GM19438 (cell line): ENCODE results near the gene COX11.

ENCODE experiments used
- ATAC-seq: cut with Tn5 transposase; IDR thresholded peaks from one replicate; pipeline ENCODE4 v1.9.1; 2021; ENCODE audit warnings: low read depth; ENCODE audit not compliant: unreplicated experiment

The COX11 gene

DNA sequence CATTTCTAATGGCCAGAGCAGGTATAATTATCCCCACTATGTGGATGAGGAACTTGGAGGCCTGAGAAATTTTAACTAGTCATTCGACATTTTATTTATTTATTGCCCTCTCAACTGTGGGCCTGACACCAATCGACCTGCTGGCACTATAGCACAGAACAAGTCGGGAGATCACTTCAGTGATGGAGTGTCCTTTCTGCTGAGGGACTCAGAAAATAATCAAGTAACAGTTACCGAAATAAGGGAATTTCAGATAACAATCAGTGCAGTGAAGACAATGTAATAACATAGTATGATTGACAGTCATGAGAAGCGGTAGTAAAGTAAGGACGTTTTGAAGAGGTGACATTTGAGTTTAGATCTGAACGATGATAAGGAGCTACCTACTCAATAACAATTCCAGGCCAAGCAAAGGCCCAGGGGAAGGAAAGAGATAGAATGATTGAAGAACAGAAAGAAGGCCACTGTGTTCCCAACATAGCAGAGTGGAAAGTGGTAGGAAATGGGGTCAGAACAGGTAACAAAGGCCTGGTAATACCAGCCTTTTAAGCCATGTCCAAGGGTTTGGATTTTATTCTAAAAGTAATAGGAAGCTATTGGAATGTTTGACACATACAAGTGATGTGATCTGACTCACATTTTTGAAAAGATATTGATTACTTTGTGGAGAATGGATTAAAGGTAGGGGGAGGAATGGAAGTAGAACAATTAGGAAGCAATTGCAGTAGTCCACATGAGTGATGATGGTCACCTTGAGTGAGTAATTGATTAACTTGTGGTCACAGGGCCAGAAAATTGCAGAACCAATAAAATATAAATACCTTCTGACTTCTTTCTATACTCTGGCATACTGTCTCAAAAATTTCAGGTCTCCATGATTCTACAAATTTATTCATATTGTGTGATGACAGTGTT, 1.5 kb upstream of the COX11 start:
- no peak for ATAC-seq

DNA sequence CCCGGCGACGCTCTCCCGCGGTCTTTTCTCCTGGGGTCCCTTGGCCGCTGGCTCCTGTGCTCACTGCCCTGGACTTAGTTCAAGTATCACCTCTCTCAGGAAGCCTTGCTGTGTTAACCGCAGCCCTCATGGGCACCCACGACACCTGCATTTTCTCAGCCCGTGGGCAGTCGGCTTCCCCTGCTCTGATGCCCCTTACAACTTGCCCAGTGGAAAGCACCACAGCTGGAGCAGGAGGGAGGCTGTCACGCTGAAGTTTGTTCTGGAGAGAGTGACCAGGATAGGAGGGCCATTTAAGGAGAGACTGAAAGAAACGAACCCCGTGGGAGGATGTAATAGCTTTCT, 506 bp upstream of the COX11 start:
- peak; percentile 30 for ATAC-seq

DNA sequence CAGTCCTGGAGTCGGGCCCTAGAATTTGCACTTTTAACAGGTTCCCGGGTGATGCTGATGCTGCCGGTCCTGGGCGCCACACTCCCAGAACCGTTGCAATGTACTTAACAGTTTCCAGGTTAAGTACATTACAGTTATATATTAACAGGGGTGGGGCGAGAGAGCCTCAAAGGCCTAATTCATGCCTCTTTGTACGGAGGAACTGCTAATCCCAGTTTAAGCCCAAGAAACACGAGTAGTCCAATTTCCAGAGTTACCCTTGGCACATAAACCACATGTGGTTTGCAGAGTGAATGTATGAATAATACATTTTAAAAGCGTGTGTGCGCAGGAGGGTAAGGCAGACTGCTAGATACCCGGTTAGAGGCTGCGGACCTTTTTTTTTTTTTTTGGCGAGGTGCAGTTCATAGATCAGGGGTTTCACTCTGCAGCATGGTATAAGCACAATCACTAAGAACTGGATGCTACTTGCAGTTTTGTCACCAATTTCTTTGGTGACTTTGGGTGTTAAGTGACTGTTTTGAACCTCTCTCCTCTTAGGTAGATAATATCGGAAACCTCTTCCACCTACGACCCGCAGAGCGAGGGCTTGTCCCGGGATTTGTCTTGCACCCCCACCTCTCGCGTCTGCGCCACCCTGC, 713 bp downstream of the COX11 start:
- ATAC-seq = peak; percentile 13

DNA sequence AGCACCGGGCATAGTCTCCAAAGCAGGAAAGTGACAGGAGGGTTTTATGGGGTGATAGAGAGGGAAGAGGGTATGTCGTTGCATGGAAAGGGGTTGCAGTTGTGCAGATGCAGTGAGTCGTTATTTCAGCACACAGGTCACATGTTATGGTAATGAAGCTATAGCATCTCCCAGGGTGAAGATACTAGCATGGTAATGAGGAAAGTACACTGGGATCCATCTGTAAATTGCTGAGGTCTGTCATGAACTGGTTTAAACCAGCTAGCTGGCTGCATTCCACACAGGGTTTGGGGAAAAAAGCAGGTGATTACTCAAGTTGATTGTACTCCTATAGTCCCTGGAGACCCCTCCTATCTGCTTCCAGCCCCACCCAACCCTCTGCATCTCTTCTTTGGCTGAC, 11.7 kb downstream of the COX11 start:
- no peak for ATAC-seq

DNA sequence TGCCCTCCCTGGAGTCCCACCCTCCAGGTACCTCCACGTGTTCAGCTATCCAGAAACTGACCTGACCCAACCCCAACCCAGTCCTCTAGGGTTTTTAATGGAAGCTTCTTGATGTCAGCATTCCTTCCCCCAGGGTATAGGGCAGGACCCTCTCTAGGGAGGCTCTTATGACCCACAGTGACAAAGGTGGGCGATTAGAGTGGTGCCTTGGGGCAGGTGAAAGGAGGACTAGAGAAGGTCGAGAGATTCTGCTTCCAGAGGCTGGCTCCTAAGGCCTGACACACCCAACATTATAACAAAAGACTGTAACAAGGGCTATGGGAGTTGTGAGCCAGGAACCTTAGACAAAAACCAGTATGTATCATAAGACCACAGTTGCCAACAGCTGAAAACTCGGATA, 17.2 kb downstream of the COX11 start:
- no peak for ATAC-seq

DNA sequence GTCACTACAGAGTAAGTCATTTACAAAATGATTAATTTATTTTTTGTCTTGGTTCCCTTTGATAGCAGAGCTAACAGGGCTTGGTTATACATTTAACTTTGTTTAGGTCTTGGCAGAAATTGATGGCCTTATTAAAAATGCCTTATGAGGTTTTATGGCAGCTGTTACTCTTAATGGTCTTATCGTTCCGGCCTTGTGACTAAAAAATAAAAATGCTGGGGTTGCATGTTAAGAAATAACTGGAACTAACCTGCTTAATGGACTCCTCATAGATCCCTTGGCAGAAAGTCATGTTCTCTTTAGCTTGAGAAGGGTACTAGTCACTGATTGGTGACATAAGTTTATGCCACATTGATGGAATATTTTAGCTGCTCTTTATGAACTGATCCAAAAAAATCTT, 18.3 kb downstream of the COX11 start:
- no peak for ATAC-seq

DNA sequence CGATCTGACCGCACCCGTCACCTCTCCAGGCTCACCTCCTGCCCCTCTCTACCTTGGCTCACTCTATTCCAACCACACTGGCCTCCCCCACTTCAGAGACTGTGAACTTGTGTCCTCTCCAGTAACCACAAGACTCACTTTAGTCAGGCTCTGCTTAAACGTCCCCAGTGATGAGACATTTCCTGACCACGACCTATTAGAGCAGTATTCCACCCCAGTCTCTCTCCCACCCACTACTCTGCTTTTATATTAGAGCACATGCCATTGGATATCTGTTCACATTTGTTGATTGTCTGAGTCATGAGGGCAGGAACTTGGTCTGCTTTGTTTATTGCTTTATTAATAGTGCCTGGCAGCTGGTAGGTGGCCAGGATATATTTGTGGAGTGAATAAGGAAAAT, 20.1 kb downstream of the COX11 start:
- no peak for ATAC-seq

DNA sequence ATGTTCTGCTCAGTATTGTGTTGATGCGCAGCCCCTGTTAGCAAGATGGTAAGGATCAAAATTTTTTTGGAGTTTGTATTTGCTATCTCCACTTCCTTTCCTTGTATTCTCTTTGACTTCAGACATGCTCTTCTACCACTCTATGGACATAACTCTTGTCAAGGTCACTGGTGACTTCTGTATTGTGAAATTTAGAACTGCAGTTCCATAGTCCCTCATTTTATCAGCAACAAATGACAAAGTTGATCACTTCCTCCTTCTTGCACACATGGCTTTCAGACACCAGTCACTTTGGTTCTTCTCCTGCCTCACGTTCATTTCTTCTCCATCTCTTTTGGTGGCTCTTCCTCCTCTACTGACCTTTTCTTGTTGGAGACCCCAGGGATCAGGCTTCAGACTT, 21.1 kb downstream of the COX11 start:
- no peak for ATAC-seq

DNA sequence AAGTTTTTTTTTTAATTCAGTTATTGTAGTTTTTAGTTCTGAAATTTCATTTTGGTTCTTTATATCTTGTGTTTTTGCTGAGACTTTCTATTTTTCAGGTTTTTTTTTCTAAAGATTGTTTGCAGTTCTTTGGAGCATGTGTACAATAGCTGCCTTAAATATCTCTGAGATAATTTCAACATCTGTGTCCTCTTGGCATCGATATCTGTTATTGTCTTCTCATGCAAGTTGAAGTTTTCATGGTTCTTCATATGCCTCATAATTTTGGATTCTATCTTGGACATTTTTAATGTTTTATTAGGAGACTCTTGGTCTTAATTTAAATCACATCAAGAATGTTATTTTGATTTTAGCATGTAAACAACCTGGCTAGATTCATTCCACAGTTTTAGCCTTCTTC, 22.8 kb downstream of the COX11 start:
- no peak for ATAC-seq

DNA sequence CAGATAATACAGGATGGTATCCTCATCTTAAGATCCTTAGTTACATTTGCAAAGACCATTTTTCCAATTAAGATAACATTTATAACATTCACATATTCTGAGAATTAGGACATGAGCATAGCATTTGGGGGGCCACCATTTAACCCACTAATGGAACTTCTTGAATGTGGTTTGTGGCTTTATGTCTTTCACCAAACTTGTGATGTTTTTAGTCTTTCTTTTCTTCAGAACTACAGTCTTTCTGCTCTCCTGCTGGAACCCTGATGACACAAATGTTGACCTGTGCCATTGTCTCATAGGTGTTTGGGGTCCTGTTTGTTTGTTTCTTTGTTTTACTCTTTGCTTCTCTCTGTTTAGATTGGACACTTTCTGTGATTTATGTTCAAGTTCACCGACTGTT, 23.2 kb downstream of the COX11 start:
- no peak for ATAC-seq

DNA sequence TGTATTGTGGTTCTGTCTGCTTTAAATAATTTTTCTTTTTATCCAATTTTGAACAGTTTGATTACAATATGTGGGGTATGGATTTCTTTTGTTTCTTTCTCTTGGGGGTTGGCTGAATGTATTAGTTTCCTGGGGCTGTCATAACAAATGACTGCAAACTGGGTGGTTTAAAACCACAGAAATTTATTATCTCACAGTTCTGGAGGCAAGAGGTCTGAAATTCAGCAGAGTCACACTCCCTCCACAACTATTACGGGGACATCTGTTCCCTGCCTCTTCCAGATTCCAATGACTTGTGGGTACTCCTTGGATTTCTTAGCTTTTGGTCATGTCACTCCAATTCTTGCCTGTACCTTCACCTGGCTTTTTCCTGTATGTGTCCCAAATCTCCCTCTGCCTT, 23.7 kb downstream of the COX11 start:
- no peak for ATAC-seq

DNA sequence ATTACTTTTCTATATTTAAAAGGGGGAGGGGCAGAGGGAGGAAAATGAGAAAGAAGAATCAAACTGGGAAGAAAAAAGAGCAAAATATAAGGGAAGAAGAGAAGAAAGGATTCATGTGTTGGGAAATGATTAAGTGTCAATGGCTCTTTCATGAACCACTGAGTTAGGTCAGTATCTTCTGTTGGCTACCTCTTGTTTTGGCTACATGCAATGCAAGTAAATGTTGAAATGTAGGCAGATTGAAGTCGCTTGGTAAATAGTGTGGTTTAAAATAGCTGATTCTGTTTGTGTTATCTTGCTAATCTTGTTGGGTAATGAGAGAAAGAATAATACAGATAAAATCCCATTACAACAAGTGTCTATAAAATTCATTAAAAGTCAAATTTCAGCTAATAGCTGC, 27.2 kb downstream of the COX11 start:
- no peak for ATAC-seq

DNA sequence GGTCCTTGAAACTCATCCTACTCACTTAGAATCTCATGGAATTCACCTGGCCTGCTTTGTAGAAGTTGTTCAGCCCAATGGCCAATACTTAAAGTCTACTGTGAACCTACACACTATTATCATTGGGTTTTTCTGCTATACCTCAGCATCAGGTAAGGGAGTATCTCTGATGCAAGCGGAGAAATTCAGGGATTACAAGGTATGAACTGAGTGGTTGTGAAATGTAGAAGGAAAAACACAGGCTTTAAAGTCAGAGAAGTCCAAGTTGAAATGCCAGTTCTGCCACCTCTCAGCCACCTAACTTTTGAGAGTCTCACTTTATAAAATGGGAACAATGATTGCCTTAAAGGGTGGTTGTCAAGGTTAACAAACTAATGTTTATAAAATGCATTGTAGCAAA, 31.0 kb downstream of the COX11 start:
- no peak for ATAC-seq

DNA sequence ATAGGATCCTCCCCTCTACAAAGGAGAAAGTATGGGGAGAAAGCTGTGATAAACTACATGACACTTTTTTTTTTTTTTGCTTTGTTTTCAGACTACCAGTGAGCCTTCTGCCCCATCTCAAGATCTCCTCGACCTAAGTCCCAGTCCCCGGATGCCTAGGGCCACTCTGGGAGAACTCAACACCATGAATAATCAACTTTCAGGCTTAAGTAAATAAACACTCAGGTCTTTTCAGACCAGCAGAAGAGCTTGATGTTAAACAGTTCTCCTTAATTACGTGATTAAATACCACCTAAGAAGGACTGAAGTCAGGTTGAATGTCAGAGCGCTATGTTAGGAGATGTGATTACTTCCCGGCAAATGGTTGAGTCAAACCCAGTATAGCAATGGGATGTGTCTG, 31.4 kb downstream of the COX11 start:
- no peak for ATAC-seq

DNA sequence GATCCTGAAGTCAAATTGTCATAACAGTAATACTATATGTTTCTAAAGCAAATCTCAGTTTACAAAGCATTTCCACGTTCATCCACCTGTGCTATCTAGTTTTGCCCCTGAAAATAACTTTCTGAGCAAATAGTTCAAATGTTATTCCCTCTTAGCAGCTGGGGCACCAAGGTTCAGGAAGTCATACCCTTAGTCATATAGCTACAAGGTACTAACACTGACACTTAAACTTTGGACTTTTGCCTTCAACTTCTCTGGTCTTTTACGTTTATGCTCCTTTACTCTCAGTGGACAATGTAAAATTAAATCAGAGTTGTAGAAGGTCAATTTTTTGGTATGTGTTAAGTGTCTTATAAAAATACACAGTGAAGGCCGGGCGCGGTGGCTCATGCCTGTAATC, 33.0 kb downstream of the COX11 start:
- ATAC-seq = no peak

DNA sequence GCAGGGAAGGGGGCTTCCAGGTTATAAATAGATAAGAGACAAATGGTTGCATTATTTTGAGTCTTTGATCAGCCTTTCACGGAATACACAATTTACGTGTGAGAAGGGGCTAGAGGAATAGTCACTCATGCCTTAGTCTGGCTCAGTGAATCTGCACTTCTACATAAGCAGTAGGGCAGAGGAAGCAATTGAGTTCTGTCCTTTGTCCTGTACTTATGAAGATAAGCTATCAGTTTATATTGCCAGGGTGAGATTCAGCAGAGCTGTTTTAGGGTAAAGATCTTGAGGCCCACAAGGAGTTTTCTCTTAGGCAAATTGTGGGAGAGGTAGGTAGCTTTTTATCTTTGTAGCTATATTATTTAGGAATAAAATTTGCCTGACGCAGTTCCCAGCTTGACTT, 34.5 kb downstream of the COX11 start:
- ATAC-seq = no peak

DNA sequence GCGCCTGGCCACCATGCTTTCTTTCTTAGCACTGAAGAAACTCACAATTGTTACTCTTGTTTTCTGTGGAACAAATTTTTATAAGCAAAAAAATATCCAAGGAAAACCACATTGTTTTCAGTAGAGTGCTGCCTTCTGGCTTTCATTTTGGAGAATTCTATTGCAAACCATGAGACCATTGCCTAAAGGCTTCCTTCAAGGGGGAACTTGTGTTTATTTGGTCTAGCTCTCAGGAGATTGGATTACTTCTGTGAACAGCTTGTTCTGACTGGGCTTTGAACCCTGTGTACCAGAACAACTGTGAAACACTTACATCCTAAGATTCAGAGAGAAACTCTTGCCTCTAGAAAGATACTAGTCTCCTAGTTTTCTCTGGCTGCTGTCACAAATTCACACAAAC, 35.7 kb downstream of the COX11 start:
- no peak for ATAC-seq

DNA sequence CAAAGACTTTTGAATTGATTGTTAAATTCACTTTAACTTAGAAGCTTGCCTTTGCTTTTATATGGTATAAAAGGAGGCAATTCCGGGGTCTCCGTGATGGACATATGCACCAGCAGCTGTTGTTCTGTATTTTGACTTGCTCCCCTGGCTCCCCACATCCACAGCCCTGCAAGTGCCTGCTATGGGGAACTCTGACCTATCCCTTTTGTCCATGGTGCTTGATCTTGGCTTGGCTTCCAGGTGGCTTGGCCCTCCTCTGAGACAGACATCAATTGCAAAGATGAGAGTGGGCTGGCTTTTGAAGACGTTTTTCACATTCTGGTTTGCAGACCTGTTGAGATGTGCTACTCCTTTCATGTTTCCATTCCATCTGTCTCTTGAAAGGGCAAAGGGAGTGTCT, 40.9 kb downstream of the COX11 start:
- ATAC-seq = no peak

DNA sequence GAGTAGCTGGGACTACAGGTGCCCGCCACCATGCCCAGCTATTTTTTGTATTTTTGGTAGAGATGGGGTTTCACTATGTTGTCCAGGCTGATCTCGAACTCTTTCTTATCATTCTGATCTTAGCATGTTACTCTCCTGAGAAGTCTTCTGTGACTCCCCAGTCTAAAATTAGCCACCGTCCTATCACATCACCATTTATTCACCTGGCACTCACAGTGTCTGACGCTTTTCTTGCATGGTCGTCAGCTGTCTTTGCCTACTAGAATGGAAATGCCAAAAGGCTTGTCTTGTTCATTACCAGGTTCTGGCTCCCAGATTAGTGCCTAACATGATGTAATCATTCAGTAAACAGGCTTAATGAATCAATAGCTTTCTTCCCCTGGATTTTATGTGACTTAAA, 44.0 kb downstream of the COX11 start:
- no peak for ATAC-seq

DNA sequence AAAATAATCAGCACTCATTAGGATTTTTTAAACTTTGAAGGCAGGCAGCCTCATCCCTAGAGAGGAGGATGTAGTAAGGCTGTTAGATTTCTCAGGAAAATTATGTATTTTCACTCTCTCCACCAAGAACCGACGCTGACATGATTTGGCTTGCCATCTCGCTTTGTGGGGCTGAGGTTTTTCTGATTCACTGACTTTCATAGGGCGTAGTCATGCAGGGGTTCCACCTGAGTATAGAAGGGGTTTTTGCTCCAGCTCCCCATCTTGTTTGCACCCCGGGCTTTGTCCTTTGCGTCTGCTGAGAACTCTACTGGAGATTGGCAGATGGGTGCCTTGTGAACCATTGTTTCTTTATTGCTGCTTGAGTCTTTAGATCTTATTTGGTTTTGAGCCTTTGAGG, 47.6 kb downstream of the COX11 start:
- no peak for ATAC-seq

DNA sequence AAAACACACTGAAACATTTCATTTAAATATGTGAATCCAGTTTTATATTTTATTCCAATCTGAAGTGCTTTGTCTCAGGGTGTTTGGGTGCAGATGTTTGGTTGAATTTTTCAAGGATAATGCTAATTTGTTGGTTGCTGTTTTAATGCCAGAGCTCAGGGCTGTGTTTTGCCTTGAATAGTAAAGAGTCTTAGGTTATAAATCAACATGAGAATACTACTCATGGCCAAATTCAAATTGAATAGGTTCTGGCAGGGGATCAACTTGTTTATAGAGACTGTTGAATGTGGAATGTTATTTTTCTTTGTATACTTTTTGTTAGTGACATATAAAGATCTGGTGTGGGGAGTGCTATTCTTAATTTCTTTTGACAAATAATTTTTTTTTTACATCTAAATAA, 49.0 kb downstream of the COX11 start:
- ATAC-seq = no peak

DNA sequence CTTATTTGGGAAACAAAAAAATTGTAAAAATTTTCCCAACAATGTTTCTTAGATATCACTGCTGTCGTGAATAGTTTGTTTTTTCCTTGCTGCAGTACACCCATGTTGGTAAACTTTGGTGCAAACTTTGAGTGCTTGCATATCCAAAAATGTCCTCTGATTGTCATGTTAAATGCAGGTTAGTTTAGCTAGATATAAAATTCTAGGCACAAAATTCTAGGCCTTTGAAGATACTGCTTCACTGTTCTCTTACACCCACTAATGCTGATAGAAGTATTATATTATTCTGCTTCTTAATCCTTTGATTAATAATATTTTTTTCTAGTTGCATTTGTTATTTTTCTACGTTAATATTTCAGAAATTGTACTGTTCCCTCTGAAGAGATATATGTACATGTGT, 51.7 kb downstream of the COX11 start:
- ATAC-seq = no peak
